ENCODE measurements around the gene VILL. TPM values are rescaled to one million over a fixed set of nuclear protein-coding genes. Genes with fewer than 3 reads are reported as not detected.

Gene VILL
- total RNA-seq, 3 donors from 2014 or later: 11.0 to 17.4 (median 15.4) TPM

DNA sequence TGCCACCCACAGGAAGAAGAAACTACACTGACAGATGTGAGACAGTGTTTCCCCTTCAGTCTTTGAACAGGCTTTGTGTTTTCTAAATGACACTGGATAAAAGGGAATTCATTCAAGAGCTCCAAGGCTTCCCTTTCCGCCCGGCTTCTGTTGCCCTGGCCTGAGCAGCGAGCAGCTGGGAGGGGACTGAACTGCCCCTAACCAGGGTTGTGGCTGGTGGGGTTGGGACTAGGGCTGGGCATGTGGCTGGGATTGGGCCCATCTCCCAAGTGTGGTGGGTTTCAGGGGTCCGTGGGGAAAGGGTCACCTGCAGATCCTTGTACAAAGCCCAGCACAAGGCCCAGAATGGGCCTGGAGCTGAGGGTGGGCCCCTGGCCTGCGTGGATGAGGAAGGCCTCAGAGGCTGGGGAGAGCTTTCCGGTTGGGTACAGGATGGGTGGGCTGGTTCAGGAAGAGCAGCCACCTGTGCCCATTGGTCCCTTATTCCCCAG is 10.4 kb downstream of the VILL start:
- no peak for TF ChIP-seq POLR2A (IDR thresholded peaks at IDR 0.05)
- no peak for TF ChIP-seq POLR2AphosphoS5 (IDR thresholded peaks at IDR 0.05)
- TF ChIP-seq, protein P1, sequence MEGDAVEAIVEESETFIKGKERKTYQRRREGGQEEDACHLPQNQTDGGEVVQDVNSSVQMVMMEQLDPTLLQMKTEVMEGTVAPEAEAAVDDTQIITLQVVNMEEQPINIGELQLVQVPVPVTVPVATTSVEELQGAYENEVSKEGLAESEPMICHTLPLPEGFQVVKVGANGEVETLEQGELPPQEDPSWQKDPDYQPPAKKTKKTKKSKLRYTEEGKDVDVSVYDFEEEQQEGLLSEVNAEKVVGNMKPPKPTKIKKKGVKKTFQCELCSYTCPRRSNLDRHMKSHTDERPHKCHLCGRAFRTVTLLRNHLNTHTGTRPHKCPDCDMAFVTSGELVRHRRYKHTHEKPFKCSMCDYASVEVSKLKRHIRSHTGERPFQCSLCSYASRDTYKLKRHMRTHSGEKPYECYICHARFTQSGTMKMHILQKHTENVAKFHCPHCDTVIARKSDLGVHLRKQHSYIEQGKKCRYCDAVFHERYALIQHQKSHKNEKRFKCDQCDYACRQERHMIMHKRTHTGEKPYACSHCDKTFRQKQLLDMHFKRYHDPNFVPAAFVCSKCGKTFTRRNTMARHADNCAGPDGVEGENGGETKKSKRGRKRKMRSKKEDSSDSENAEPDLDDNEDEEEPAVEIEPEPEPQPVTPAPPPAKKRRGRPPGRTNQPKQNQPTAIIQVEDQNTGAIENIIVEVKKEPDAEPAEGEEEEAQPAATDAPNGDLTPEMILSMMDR (IDR thresholded peaks at IDR 0.05): no peak
- H3K27ac ChIP-seq: no peak overlapping the region

DNA sequence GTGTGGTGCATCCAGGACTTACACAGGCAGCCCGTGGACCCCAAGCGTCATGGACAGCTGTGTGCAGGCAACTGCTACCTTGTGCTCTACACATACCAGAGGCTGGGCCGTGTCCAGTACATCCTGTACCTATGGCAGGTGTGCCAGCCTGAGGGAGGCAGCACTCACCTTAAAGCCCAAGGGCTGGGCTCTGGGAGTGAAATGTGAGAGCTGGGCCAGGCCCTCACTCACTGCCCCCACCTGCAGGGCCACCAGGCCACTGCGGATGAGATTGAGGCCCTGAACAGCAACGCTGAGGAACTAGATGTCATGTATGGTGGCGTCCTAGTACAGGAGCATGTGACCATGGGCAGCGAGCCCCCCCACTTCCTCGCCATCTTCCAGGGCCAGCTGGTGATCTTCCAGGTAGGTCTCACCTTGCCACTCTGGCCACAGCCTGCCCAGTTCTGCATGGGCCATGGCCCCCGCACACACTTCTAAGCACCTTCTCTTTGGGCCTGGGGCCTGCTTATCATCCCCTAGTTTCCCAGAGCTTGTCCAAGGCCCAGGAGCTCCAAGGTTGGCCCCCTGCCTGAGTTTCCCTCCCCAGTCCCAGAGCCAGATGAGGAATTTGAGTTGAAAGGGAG is 11.0 kb downstream of the VILL start:
- Histone ChIP-seq H3K27ac (no peak overlapping the region), H3K4me3 (no peak overlapping the region), H3K4me1 (peaks cover 15 to 37% of the 10 kb centered on the region in 2 donors), H3K27me3 (no peaks in the 10 kb centered on the region), H3K36me3 (no peaks in the 10 kb centered on the region), H3K9me3 (no peaks in the 10 kb centered on the region)
- DNase-seq (ENCODE audit: low spot score in 2 of 2): no peak
- TF ChIP-seq, protein P1 (IDR thresholded peaks at IDR 0.05): no peak
- TF ChIP-seq POLR2A (IDR thresholded peaks at IDR 0.05): no peak
- no peak for TF ChIP-seq POLR2AphosphoS5 (IDR thresholded peaks at IDR 0.05)
- intact Hi-C loops (cut with DNase I; ENCODE audit: low total_unique reads): no loop called here

More for the DNA sequence above, 10.4 kb downstream of the VILL start:
- DNase-seq (ENCODE audit: low spot score in 2 of 2): no peak
- no peaks in the 10 kb centered on the region for H3K9me3 ChIP-seq
- no peaks in the 10 kb centered on the region for H3K36me3 ChIP-seq
- no peaks in the 10 kb centered on the region for H3K27me3 ChIP-seq
- intact Hi-C loops (cut with DNase I; ENCODE audit: low total_unique reads): no loop called here
- no peak overlapping the region for H3K4me3 ChIP-seq
- H3K4me1 ChIP-seq: peaks cover 15 to 37% of the 10 kb centered on the region in 2 donors

DNA sequence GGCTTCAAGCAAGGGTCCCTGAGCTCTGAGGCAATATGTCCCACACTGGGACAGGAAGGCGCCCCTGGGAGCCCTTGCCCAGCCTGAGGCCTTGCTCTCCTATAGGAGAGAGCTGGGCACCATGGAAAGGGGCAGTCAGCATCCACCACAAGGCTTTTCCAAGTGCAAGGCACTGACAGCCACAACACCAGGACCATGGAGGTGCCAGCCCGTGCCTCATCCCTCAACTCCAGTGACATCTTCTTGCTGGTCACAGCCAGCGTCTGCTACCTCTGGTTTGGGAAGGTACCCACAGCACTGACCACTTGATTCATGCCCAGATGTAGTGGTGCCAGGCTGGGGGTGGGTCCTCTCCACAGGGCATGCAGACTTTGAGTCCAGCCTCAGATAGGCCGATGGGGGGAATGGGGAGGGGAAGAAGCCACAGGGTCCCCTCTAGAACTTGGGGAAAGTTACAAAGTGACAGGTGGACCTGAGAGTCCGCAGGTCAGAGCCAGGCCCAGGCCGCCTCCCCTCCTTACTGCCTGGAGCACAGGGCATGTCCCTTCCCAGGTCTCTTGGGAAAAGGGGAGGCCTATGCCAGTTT is 11.8 kb downstream of the VILL start:
- Histone ChIP-seq H3K27ac (peak overlapping the region; percentile 87), H3K9me3 (no peaks in the 10 kb centered on the region), H3K4me1 (peaks cover 15 to 37% of the 10 kb centered on the region in 2 donors), H3K4me3 (no peak overlapping the region), H3K36me3 (no peaks in the 10 kb centered on the region), H3K27me3 (no peaks in the 10 kb centered on the region)
- TF ChIP-seq, protein P1 (IDR thresholded peaks at IDR 0.05): no peak
- no peak for TF ChIP-seq POLR2AphosphoS5 (IDR thresholded peaks at IDR 0.05)
- TF ChIP-seq POLR2A (IDR thresholded peaks at IDR 0.05): no peak
- DNase-seq (ENCODE audit: low spot score in 2 of 2): no peak
- intact Hi-C loops (cut with DNase I; ENCODE audit: low total_unique reads): no loop called here

DNA sequence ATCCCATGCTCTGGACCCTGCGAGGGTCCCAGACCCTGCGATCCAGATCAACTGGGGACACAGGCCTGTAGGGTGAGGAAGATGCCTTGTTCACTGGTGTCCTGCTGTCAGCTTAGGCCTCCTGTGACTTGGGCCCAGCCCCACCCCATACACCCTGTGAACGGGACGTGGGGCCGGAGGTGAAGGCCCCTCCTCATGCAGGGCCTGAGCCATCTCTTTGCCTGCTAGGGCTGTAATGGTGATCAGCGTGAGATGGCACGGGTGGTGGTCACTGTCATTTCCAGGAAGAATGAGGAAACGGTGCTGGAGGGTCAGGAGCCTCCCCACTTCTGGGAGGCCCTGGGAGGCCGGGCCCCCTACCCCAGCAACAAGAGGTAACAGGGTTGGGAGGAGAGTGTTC is 12.4 kb downstream of the VILL start:
- intact Hi-C loops (cut with DNase I; ENCODE audit: low total_unique reads): no loop called here
- Histone ChIP-seq H3K9me3 (no peaks in the 10 kb centered on the region), H3K4me3 (no peak overlapping the region), H3K4me1 (peaks cover 15 to 35% of the 10 kb centered on the region in 2 donors), H3K27ac (peak overlapping the region; percentile 87), H3K36me3 (no peaks in the 10 kb centered on the region), H3K27me3 (no peaks in the 10 kb centered on the region)
- TF ChIP-seq POLR2AphosphoS5 (IDR thresholded peaks at IDR 0.05) (no peak), POLR2A (IDR thresholded peaks at IDR 0.05) (no peak)
- TF ChIP-seq, protein P1 (IDR thresholded peaks at IDR 0.05): no peak
- no peak for DNase-seq (ENCODE audit: low spot score in 2 of 2)

DNA sequence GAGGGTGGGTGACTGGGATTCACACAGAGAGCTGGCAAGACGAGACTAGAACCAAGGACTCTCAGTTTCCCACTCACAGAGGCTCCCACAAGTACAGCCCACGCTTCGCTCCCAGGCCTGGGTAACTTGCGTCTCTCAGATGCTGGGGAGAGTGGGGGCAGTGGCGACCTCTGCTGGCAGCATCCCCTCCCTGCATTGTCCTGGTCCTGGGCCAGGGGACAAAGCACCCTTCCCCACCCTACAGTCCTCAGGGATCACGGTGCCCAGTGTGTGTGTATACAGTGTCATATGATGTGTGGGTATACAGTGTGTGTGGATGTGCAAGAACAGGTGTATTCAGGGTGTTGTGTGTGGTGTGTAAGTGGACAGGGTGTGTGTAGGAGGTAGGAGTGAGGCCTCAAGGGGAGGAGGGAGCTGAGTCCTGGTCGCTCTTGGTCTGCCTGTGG is 12.8 kb downstream of the VILL start:
- peak in 1 of 2 donors; percentile 79 for DNase-seq (ENCODE audit: low spot score in 2 of 2)
- intact Hi-C loops (cut with DNase I; ENCODE audit: low total_unique reads): no loop called here
- TF ChIP-seq, protein P1 (IDR thresholded peaks at IDR 0.05): peak; percentile 56 to 78 (median 66)
- no peak for TF ChIP-seq POLR2AphosphoS5 (IDR thresholded peaks at IDR 0.05)

More for the DNA sequence above, 12.8 kb downstream of the VILL start:
- Histone ChIP-seq H3K9me3 (no peaks in the 10 kb centered on the region), H3K36me3 (no peaks in the 10 kb centered on the region), H3K27me3 (no peaks in the 10 kb centered on the region), H3K4me1 (peaks cover 12 to 30% of the 10 kb centered on the region in 2 donors), H3K4me3 (no peak overlapping the region), H3K27ac (peak overlapping the region; percentile 87)
